GM18519 (cell line): Measurements from ENCODE around the gene RBCK1.
"Not testable (repeated sequence)": the region's sequence is repeated elsewhere in the genome, so short reads cannot be mapped to it uniquely, and the experiment has no call there.

Experiments
- ATAC-seq: cut with Tn5 transposase; IDR thresholded peaks from one replicate; pipeline ENCODE4 v1.9.1; 2021; ENCODE audit warnings: mild to moderate bottlenecking, moderate library complexity; ENCODE audit not compliant: unreplicated experiment, low FRiP score

RBCK1 gene

GRCh38 chr20:461254-462198, 53.4 kb downstream of the RBCK1 start:
- ATAC-seq, result peak; percentile 14

GRCh38 chr20:462199-462991, 54.3 kb downstream of the RBCK1 start, which contains the start of gene TBC1D20:
TSS of gene TBC1D20 (minus strand) at chr20:462533. CDS start at chr20:462405, 128 bp downstream.
- ATAC-seq, result peak; percentile 87

- no peak for ATAC-seq
Measured at GRCh38 chr20:467755-468154, 59.7 kb downstream of the RBCK1 start.

GRCh38 chr20:469746-470490, 61.8 kb downstream of the RBCK1 start:
- ATAC-seq, result no peak

GRCh38 chr20:472137-472846, 64.2 kb downstream of the RBCK1 start:
- ATAC-seq, result no peak

GRCh38 chr20:472889-473292, 64.8 kb downstream of the RBCK1 start:
- no peak for ATAC-seq

- ATAC-seq, result no peak
Measured at GRCh38 chr20:474581-474980, 66.5 kb downstream of the RBCK1 start.

- ATAC-seq, result no peak
Measured at GRCh38 chr20:475463-476357, 67.6 kb downstream of the RBCK1 start.

GRCh38 chr20:476561-477249, 68.6 kb downstream of the RBCK1 start:
- not testable (repeated sequence) for ATAC-seq

- no peak for ATAC-seq
Measured at GRCh38 chr20:478010-478948, 70.2 kb downstream of the RBCK1 start.

GRCh38 chr20:478949-479429, 70.9 kb downstream of the RBCK1 start:
- no peak for ATAC-seq

- no peak for ATAC-seq
Measured at GRCh38 chr20:479487-479886, 71.4 kb downstream of the RBCK1 start.

- no peak for ATAC-seq
Measured at GRCh38 chr20:480044-480443, 71.9 kb downstream of the RBCK1 start.

- ATAC-seq, result no peak
Measured at GRCh38 chr20:481167-481566, 73.1 kb downstream of the RBCK1 start.
